Right ventricle myocardium superior (tissue), 1 donor: ENCODE results near the gene PSME4. TPM values are rescaled to one million over a fixed set of nuclear protein-coding genes. Genes with fewer than 3 reads are reported as not detected.
"Not testable (repeated sequence)": the region's sequence is repeated elsewhere in the genome, so short reads cannot be mapped to it uniquely, and the experiment has no call there.

Source experiments
- ATAC-seq: fragments of 200-7000 bp; cut with Tn5 transposase; one replicate; pipeline ENCODE4 v1.9.1; 2020; ENCODE audit warnings: mild to moderate bottlenecking; ENCODE audit not compliant: poor library complexity
- DNase-seq: peaks from one replicate; pipeline ENCODE4 v3.0.0-alpha.2; 2020
- intact Hi-C: fragments of 100-400 bp; cut with DNase I; formaldehyde crosslinking; loops from one replicate; pipeline ENCODE4 v1.11.2; 2022
- total RNA-seq: library from RNA; stranded (reverse); fragmentation: NEBNext Ultra II Directional; extraction: Animal tissue kit (Norgen Biotek cat#: 25700); gene quantifications from one replicate; pipeline ENCODE4 v1.2.1, GENCODE V29; 2021
- donor health status: DM: no; HTN: yes; CAD: no; lungs with severe emphysema.

The PSME4 gene
- total RNA-seq, 1 donor from 2014 or later = 52.3 TPM

DNA sequence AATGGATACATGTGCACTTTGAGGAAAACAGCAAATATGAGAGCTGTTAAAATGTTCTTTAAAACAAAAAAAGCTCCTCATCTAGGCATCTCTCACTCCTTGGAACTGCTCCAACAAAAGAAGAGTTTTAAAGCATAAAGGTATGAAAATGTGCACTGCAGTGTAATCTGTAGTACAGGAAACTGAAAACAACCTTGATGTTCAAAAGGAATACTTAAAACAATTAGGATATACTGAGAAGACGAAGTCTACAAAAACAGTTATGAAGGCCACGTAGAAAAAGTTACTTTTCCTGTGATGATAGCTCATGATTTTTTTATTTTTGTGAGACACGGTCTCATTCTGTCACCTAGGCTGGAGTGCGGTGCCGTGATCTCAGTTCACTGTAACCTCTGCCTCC is 109.0 kb downstream of the PSME4 start:
- ATAC-seq = no peak
- no peak for DNase-seq
- intact Hi-C loops = no loop called here

DNA sequence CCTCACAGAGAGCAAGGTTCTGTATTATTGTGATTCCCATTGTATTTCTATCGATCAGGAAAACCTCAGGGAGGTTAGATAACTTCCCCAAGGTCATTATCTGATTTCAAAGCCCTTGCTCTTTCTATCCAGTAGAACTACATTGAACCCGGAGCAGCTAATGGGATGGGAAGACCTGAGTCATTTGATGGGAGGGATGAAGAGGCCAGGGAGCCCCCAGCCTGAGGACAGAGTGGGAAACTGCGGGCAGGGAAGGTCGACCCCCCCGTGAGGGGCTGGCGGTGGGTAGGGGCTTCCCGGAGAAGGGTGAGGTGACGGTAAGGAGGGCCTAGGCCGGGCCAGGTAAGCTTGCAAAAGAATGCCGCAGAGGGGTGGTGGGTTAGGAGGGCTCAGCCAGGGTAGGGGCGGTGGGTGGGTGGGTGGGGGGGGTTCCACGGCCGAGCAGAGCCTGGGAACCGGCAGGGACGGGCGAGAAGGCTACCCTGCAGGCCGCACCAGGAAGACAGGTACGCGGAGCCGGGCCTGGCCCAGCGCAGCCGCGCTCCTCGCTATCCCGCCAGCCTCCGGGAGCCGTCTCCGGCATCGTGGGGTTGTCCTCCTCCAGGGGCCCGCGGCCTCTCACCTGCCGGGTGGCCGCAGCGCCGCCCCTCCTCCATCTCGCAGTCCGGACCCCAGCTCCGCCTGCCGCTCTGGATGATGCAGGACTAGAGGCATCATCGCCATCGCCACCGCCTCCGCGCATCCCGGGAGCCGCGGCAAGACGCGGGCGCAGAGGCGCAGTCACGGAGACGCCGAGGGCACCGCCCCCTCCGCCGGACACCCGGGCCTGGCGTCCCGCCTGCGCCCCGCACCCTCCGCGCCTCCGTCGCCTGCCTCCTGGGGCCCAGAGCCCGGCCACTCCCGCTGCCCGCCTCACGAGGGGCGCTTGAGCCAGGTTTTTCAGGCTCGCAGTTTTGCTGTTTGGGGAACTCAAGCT is 111.3 kb downstream of the PSME4 start, which contains the start of gene GPR75:
TSS of gene GPR75 (minus strand) at position 762 of the 976 bp plus-strand sequence. CDS start 5,211 bp downstream, outside the sequence.
- DNase-seq (peak; percentile 50), ATAC-seq (peak; percentile 81)
- intact Hi-C loops = no loop called here

DNA sequence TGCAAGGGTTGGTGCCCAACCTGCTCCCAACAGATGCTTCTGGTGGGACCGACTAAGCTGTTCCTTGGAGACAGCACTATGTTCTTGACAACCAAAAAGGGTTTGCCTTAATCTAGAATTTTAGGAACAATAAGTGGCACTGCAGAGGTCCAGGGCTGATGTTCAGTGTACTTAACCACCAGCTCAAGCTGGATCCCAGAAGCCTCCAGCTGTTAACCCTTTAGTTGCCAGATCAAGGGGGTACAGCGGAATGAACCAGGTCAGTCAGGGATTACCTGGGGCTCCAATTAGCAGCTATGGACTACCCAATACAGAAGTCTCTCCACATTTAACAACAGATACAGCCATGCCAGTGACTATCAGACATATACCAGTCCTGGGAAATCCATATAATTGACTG is 114.5 kb downstream of the PSME4 start:
- ATAC-seq = no peak
- no peak for DNase-seq
- intact Hi-C loops = no loop called here

DNA sequence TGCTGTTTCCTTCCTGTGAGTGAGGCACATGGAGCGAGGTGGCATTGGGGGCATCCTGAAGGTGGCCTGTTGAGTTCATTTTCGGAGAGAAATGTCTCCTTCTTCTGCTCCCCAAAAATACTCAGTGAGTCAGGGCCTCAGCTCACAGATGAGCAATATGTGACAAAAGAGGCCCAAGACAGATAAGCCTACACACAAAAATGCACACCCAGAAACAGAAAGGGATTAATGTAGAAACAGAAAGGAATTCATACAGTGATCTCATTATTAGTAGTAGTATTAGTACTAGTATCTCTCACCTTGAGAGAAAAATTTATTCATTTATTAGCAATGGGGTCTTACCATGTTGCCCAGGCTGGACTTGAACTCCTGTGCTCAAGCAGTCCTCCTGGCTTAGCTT is 116.1 kb downstream of the PSME4 start:
- DNase-seq = no peak
- ATAC-seq = no peak
- intact Hi-C loops = no loop called here

DNA sequence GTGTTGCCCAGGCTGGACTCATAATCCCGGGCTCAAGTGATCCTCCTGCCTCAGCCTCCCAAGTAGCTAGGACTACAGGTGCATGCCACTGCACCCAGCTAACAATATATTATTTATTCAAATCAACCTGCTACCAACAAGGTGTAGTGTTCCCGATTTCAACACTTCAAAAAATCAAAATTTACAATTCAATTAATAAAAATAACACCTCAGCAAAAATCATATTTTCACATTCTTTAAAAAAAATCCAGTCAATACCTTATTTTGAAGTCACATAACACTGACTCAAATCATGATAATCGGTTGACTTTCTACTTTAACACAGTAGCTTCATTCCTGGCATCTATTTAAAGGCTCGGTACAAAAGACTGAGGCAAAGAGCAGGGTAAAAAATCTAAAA is 118.3 kb downstream of the PSME4 start:
- ATAC-seq (no peak), DNase-seq (no peak)
- intact Hi-C loops = no loop called here

DNA sequence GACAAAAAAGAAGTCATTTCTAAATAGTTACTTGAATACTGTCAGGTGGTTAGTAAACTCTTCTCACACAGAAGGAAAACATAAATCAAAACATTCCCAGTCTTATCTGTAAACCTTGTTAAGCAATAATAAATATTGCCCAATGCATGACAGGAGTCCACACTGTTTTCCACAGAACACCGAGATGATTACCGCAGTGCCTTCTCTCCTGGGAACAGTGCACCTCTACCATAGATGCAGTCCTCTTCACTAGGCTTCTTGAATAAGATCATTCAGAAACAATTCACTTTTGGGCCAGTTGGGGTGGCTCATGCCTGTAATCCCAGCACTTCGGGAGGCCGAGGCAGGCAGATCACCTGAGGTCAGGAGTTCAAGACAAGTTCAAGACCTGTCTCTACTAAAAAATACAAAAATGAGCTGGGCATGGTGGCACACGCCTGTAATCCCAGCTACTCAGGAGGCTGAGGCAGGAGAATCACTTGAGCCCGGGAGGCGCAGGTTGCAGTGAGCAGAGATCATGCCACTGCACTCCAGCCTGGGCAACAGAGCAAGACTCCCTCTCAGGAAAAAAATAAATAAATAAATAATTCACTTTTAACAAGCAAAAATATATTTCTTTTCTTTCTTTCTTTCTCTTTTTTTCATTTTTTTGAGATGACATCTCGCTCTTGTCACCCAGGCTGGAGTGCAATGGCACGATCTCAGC is 119.6 kb downstream of the PSME4 start:
- ATAC-seq, intact Hi-C loops, DNase-seq: not testable (repeated sequence)

DNA sequence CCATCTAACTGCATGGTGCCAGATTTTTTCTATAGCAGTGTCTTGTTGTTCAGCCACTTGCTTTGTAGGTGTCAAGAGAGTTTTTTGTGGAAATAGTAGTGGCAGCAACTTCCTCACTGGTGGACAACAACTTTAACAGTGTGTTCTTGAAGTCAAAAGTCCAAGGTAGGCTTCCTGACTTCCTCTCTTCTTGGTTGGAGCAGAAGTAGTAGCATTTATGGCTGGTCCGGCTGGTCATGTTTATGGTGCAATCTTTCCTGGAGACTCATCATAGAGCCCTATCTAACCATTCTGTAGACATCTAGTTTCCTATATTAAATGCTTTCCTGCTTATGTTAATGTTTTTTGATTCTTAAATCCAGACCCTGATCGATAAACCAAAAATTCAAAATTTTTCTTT is 122.7 kb downstream of the PSME4 start:
- ATAC-seq (no peak), DNase-seq (no peak)
- intact Hi-C loops = no loop called here

DNA sequence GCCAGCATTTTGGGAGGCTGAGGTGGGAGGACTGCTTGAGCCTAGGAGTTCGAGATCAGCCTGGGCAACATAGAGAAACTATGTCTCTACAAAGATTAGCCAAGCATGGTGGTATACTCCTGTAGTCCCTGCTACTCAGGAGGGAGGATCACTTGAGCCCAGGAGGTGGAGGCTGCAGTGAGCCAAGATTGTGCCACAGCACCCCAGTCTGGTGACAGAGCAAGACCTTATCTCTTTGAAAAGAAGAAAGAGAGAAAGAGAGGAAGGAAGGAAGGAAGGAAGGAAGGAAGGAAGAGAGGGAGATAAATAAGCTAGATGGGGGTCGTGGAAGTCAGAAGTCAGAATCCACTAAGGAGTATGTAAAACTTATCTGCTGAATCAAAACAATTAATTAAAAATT is 127.2 kb downstream of the PSME4 start:
- intact Hi-C loops = no loop called here
- no peak for ATAC-seq
- no peak for DNase-seq

DNA sequence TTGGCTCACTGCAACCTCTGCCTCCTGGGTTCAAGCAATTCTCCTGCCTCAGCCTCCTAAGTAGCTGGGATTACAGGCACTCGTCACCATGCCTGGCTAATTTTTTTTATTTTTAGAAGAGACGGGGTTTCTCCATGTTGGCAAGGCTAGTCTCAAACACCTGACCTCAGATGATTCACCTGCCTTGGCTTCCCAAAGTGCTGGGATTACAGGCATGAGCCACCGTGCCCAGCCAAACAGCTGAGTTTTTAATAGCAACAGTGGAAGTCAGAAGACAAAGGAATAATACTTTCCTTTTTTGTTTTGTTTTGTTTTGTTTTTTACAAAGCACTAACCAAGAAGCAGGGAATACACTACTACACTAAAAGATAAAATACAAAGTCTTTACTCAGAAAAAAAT is 127.9 kb downstream of the PSME4 start:
- DNase-seq (no peak), ATAC-seq (no peak)
- intact Hi-C loops = no loop called here

DNA sequence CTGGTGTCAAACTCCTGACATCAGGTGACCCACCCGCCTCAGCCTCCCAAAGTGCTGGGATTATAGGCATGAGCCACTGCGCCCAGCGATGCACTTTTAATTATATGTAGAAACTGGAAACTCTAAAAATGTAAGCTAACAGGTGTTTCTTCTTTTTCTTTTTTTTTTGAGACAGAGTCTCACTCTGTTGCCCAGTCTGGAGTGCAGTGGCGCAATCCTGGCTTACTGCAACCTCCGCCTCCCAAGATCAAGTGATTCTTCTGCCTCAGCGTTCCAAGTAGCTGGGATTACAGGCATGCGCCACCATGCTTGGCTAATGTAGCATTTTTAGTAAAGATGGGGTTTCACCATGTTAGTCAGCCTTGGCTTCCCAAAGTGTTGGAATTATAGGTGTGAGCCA is 129.1 kb downstream of the PSME4 start:
- DNase-seq, intact Hi-C loops, ATAC-seq: not testable (repeated sequence)

DNA sequence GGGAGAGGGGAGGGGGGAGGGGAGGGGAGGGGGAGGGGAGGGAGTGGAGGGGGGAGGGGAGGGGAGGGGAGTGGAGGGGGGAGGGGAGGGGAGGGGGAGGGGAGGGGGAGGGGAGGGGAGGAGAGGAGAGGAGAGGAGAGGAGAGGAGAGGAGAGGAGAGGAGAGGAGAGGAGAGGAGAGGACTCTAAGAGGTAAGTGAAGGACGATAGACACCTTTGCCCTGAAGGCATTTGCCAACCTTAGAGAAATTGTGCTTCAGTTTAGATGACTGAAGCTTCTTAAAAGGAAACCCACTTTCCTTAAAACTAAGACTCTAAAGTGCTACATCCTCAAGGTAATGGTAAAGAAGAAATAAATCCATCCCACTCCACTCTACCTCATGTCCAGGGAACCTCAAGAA is 130.2 kb downstream of the PSME4 start:
- intact Hi-C loops = no loop called here
- ATAC-seq (no peak), DNase-seq (no peak)

DNA sequence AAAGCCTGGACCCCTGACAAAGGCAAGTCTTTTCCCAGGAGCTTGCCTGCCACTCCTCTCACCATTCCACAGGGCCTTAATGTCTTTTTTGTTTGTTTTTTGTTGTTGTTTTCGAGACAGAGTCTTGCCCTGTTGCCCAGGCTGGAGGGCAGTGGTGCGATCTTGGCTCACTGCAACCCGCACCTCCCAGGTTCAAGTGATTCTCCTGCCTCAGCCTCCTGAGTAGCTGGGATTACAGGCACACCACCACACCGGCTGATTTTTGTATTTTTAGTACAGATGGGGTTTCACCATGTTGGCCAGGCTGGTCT is 140.9 kb downstream of the PSME4 start:
- intact Hi-C loops, ATAC-seq: not testable (repeated sequence)

DNA sequence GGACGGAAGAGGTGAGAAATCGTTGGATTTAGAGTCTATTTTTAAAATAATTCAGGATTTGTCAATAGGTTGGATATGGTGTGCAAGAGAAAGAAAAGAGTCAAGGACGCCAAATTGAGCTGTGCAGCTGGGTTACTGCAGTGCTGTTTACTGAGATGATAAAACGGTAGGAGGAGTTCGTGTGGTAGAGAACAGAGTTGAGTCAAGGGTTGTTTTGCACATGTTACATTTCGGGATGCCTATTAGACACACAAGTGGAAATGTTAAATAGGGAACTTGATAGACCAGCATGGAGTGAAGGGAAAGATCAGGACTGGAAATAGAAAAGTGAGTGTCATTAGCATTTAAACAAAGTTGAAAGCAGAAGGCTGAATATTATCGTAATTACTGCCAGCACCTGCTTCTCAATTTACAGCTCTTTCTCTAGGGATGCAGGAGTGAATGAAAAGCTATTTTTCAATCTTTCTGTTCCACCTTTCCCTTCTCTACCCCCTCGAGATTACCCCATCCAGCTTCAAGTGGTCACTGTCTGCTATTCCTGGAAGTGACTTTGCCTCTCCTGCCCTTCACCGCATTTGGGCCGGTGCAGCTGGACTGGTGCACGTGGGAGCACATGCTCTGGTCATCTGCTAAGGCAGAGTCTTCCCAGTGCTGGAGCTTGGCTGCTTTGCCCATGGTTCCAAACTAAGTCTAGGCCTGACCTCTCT is 141.4 kb downstream of the PSME4 start:
- intact Hi-C loops = no loop called here
- DNase-seq (peak; percentile 44), ATAC-seq (peak; percentile 55)

More for the DNA sequence above, 140.9 kb downstream of the PSME4 start:
- not testable (repeated sequence) for DNase-seq

DNA sequence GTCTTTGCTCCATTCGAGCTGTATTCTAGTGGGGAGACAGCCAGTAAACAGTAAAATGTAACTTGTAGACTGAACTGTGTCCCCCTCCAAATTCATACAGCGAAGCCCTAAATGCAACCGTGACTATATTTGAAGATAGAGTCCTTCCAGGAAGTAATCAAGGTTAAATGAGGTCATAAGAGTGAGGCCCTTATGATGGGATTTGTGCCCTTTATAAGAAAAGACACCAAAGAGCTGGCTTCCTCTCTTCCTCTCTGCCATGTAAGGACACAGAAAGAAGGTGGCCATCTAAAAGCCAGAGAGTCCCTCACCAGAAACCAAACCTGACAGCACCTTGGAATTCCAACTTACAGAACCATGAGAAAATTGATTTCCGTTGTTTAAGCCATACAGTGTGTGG is 142.5 kb downstream of the PSME4 start:
- DNase-seq (no peak), ATAC-seq (no peak)
- intact Hi-C loops = no loop called here

DNA sequence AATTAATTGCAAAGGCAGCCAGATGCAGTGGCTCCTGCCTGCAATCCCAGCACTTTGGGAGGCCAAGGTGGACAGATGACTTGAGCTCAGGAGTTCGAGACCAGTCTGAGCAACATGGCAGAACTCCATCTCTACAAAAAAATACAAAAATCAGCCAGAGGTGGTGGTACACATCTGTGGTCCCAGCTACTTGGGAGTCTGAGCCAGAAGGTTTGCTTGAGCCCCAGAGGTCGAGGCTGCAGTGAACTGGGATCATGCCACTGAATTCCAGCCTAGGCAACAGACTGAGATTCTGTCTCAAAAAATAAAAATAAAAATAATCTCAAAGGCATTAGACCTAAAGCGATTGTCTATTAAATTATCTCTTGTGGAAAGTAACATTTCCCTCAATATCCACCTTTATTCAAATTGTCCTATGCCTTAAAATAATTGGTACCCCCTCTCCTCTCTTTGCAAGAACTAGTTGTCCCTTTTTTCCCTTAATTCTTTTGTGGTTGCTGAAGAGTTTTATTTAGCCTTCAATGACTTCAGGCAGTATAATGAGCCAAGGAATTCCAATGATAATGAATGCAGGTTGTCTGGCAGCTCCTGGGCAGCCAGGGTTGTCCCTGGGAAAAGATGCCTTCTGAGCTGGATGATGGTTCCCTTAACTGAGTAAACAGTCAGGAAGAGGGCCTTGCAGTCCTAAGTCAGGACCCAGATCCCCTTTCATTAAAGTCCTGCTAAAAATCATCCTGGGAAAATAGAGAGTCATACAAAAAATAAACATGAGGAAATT is 143.2 kb downstream of the PSME4 start:
- peak; percentile 68 for ATAC-seq
- DNase-seq = no peak
- intact Hi-C loops = no loop called here

DNA sequence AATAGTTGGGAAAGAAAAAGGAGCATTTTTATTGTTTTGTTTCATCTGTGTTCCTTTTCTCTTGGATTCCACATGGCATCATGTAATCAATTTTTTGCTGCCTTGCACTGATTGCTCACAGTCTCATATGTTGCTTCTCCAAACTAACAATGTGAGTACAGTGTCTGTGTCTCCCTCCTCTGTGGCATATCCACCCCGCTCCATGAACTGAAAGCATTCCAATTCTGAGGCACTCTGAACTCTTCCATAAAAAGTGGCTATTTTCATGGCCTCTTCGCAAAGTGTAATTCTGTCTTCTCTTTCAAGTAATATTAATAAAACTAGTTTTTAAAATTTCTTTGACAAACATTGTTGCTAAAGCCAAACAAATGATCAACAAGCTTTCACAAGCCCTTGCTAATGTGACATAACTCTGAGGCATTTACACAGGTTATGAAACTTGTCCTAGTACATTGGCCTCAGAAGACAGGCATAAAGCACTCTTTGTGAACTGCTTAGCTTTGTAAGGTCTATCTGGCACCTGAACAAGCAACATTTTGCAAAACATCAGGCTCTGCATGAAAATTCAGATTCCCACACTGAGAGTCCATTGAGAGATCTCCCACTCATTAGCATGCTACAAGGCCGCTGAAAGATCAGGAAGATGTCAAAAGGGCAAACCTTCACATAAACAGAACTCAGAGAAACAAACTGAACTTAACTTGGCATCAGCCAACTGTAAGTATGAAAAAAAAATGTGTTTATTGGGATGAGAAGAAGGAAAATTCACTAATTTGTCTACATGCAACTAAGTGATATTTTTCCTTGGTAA is 144.0 kb downstream of the PSME4 start:
- DNase-seq = no peak
- intact Hi-C loops = no loop called here
- peak; percentile 81 for ATAC-seq

DNA sequence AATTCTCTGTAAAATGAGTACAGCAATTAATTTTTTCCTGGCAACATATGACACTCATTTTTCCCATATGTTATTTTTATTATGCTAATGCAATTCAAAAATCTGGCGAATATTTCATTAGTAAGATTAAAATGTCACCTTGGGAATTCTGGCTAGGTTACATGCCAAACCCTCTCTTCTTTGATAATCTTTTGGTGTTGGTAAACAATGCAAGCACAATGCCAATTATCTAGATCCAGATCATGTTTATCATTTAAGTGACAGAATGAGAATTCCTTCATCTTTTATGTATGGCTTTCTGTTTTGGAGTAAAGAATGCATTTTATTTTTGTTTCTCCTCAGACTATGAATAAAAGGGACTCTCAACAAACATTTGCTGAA is 144.8 kb downstream of the PSME4 start:
- DNase-seq (no peak), ATAC-seq (no peak)
- intact Hi-C loops = no loop called here

DNA sequence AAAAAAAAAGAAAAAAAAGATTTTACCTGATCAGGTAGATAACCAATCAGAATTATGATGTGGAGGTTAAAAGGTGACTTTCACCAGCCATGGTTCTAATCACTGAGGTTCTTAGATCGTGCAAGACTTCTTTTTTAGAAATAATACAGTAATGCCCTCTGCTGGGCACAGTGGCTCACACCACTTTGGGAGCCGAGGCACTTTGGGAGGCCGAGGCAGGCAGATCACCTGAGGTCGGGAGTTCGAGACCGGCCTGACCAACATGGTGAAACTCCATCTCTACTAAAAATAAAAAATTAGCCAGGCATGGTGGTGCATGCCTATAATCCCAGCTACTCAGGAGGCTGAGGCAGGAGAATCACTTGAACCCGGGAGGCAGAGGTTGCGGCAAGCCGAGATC is 147.2 kb downstream of the PSME4 start:
- intact Hi-C loops, DNase-seq, ATAC-seq: not testable (repeated sequence)
